LoVo (cell line): ENCODE measurements around the gene ZNF474.
"Not testable (repeated sequence)": the region's sequence is repeated elsewhere in the genome, so short reads cannot be mapped to it uniquely, and the experiment has no call there.

Experiments
- DNase-seq: peaks from one replicate; pipeline ENCODE4 v3.0.0-alpha.2; 2016; ENCODE audit warnings: low spot score

ZNF474 gene

DNA sequence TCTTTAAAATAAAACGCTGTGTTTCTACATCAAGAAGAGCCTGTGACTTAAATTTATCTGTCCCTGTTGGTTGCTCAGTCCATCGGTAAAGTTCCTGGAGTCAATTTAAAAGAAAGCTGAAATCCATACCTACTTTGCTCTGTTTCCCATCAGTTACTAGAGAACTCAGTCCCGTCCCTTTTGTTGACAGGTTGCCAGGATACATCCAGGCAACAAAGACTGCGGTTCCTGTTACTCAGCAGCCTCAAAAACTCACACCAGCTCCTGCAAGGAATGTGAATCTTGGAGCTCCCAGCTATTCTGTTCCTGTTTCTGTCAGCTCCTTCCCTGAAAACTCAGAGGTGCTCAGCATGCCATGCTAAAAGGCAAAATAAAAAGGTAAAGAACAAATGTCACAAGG is at the start of gene ZNF474:
Gene ZNF474, plus strand, starts transcription at position 241 of the 400 bp plus-strand sequence. CDS start 22,445 bp downstream, outside the sequence.
- DNase-seq: peak; percentile 39

DNA sequence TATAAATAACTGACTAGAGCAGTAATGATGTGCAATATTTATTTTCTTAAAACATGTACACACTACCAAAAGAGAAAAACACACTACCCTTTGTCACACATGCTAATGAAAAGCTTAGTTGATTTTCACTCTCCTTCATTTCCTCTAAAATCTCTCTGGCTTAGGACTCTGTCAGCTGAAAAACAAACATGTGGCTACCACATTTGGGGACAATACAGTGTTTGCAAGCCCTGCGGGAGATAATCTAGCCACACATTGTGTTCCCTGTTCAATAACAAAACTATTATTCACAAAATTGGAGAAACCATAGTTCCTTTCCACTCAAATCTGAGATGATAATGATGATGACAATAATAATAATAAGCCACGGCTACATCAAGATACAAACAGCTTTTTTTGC is 47.8 kb upstream of the ZNF474 start:
- no peak for DNase-seq

DNA sequence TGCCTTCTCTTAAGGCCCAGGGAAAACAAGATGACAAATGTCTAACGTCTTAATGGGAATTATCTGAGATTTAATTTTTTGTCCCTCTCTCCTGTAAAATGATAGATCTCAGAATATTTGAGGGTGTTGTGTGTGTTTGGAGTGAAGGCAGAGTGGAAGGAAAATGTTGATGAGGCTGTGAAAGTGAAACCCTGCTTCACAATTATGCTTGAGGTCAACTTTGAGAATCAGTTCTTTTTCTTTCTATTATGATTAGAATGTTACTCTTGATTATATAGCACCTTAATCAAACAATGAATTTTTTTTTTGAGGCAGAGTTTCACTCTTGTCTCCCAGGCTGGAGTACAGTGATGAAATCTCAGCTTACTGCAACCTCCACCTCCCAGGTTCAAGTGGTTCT is 45.8 kb upstream of the ZNF474 start:
- DNase-seq: no peak

DNA sequence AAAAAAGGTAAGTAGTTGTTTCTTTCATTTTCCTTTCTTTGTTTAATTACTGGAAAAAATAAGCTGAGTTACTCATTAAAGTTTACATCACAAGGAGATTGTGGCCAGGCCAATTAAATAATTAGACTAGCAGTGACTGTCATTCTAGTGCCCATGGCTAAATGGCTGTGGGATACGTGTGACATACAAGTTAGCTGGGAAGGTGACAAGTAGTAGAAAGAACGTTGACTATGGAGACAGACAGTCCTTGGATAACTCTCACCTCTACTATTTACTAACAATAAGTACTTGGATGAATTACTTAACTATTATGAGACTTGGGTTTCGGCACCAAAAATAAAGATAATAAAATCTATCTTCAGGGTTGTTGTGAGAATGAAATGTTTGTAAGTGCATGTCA is 44.3 kb upstream of the ZNF474 start:
- DNase-seq: no peak

DNA sequence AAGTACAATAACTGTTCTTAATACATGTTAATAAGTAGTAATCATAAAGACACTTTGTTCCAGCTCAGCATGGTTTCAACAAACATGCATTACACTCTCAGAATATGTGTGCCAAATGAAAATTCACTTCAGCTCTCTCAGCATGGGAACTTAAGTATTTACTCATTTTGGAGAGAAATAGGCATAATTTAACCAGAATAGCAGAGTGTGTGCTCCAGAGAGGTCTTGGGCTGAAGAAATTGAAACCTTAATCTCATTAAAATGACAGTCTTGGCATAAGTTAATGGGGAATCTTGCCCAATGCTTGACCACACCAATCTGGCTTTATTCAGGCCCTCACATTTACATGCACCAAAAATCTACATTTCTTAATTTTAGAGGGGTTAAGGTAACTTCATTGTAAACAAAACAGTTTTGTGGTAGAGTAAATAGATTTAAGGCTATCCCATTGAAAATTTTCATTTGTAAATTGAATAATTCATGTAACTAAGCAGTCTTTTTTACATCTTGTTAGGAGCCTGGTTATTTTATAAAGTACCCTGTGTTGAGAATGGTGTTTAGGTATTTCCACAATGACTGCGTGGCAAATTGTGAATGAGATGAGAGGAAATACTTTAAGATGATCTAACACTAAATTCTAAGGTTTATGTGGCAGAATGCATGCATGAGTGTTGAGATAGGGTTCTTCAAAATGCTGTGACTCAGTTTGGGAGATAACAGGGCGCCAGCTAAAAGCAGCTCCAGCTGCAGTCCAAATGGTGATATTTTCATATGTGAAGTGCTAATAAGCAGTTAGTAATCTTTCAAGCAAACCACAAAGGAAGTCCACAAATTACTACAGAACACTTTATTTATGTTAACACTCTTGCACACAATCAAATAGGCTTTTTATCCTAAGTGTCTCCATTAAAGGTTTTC is 40.0 kb upstream of the ZNF474 start:
- no peak for DNase-seq

DNA sequence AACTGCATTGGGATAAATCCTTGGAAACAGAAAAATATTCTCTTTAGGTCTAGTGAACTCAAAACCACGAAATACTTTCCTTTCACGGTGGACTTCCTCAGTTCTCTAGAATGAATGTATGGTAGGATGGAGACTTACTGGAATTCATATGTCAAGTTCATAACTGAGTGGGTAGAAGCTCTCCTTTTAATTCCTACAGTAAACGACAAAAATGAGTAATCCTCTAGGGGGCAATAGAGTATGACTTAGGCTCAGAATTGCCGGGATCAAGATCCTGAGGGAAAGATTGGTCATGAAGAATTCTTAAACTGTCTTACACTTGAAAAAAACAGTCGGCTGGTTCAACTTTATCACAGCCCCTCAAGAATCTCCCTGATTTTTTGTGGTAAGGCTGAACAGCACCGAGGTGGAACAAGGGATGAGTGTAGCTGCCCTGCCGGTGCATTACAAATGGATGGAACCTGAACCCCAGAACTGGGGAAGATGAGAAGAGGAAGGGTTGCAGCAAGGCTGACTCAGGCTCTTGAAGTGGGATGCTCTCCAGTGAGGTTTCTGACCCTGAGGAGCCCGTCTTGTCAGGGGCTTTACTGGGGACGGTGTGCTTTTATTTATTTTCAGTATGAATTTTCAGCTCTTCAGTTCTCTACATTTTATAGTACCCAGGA is 37.3 kb upstream of the ZNF474 start:
- peak; percentile 30 for DNase-seq

DNA sequence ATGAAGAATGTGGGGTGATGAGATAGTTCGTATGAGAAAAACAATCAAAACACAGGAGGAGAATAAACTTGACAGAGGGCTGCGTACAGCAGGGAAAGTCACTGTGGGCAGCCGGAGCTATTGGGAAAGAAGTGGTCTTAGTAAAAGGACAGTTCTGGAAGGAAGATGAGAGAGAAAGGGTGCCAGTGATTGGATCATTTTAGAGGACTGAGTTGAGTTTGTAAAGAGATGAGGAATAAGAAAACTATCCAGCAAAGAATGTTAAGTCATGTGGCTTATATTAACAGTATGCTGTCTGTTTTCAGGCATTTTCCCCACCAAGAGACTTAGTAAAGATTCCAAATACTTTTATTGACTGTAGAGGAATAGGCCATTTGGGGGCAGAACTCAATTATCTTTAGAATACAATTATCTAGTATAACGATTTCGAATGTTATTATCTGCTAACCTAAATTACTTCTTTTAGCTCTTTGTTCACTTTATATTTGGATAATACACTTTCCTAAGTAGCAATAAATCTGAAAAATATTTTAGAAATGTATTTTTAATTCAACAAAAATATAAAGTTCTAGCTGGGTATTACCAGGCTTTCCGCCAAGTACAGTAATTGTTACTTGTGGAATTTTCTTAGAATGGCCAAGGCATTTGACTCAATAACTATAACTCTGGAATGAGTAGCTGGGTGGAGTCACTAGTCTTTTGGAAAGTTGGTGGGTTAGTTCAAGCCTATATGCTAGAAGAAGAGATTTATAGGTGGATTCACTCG is 35.7 kb upstream of the ZNF474 start:
- no peak for DNase-seq

DNA sequence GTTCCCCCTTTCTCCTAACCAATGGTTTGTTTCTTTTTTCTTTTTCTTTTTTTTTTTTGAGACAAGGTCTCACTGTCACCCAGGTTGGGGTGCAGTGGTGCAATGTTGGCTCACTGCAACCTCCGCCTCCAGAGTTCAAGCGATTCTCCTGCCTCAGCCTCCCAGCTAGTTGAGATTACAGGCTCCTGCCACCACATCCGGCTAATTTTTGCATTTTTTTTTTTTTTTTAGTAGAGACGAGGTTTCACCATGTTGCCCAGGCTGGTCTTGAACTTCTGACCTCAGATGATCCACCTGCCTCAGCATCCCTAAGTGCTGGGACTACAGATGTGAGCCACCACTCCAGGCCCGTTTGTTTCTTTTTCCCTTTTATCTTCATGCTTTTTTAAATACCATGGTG is 35.1 kb upstream of the ZNF474 start:
- DNase-seq: not testable (repeated sequence)

DNA sequence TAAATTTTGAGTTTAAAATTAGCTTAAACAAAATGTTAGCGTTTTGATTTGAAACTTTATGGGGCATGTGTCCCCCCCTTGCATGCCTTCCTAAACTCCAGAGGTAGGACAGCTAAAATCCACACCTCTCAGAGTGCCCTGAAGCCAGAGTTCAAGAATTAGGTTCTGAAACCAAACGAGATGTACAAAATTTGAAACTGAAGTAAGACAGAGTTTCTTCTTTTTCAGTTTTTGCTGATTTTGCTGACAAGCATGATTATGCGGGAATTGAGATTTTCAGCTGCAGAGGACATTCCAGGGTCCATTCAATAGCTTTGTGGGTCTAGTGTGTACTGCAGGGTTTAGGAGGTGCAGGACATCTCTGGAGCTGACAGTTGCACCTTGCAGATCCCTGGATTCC is 34.2 kb upstream of the ZNF474 start:
- no peak for DNase-seq

DNA sequence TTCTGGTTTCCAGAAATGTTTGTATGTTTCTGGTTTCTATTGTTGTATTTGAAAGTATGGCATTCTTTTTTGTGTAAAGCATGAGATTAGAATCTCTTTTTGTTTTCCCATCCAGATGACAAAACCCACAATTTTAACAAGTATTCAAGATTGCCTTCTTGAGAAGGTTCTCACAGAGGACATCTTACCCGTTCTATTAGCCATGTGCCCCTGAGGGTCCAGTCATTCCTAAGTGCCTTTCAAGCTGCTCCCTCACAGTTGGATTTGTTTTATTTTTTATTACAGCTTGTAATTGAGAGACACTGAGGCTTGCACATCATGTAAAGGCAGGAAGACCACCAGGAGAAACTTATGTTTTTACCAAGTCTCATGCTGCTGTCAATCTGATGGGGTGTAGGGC is 32.0 kb upstream of the ZNF474 start:
- no peak for DNase-seq

DNA sequence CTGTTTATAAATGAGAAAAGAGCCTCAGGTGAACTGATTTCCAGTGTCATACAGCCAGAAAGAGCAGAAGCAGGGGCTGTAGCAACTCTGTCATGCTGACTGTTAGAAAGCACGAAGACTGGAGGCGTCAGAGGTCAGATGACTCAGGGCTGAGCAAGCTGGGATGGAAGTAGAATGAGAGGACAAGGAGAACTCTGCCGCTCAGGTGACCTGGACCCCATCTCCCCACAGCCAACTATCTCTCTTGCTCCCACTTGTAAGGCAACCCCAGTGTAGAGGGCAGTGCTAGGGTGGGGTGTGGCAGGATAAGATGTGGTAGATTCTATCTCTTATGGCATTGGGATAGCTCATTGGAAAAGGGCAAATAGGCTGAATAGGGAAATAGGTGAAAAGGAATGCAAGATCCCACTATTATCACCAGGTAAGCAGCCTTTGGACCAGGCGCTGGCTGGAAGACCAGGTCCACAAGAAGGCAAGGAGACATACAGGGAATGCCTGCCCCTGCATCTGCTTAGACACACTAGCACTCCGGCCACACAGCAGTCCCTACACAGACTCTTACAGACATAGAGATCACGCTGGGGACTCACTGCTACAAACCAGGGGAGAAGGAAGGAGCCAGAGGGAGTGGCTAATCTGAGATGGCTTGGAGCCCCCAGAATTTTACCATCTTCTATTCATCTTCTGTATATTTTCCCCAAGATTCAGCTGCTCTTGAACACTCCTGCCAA is 30.1 kb upstream of the ZNF474 start:
- no peak for DNase-seq

DNA sequence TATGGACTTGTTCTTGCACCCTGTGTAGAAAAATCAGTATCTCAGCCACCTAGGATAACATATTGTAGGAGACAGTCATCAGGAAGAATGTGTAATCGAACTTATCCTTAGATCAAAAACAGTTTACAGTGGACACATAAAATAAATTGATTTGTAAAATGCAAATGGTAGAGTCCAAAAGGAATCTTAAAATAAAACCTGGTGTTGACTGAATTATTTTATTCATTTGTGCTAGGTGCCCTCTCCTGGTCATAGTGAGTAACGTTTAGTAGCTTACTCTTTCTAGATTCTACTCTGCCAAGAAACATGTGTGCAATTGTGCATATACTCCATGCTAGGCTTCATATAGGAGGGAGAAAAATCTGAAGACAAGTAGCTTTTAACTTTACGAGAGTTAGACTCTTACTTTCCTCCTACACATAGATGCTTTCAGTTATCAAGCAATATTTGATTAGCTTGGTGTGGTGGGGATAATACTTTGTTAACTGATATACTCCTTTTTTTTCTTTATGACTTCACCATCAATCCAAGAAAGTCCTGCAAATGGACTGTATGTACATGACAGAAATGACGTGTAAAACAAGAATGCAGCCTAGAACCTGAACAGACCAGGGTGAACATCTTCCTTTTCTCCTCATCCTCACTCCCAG is 27.6 kb upstream of the ZNF474 start:
- DNase-seq: peak; percentile 23

DNA sequence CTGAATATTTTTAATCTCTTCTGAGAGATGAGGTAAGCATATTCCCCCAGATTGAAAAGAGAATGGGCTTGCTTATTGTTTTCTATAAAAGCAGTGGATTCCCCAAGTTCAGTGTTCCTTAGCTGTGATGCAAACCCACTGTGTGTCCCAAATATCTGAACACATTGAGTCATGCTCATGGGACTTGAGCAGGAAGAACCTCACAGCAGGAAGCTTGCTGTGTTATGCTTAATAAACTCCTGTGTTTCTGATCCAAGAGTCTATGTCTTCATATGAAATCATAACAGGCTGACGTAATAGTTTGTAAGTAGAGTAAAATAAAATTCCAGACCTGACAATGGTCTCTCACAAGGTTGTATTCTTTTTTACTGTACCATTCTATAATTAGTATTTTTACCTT is 26.5 kb upstream of the ZNF474 start:
- DNase-seq: peak; percentile 2

DNA sequence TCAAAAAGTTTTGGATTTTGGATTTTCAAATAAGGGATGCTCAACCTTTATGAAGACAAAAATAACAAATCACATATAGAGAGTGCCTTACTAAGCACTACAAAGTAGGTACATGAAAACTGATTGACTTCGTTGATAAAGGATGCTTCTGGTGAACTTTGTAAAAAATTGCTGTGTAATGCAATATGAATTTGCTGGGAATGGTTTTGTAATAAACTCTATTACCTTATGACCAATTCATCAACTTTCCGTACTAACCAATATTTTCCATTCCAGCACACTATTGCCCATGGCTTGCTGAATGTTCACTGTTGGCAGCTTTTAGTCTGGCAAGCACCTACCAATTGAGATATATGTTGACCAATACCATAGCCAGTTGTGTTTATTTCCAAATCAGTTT is 23.4 kb upstream of the ZNF474 start:
- no peak for DNase-seq

DNA sequence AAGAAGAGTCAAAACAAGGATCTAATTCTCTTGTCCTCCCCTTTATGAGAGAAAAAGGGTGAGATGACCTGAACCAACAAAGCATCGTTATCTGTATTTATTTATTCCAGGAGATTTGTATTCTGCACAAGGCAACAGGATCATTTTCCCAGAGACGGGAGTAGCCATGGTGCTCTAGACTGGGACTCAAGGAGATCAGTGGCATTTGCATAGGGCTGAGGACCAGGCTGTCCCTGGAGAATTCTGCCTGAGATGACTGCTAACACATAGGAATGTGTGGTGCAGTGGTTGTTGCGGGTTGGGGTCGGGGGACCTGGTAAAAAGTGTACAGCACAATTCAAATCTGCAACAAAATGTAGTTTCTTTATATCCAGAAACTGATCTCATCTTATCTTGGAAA is 22.3 kb upstream of the ZNF474 start:
- DNase-seq: no peak

DNA sequence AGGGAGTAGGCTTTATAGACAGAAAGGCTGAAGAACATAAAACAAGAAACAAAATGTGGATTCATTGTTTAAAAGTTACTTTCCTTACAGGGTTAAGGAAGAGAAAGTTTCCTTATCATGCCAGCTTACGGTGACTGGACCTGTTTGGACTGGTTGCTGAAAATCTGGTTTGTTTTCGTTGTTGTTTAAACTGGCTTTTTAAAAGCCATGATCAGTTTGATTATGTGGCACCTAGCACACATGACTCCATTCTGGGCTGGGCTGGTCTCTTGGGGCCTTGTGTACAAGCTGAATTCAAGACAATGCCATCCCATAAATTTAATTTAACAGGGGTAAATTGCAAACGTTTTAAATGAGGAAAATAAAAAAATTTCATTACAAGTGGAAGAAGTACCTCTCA is 18.4 kb upstream of the ZNF474 start:
- DNase-seq: no peak

DNA sequence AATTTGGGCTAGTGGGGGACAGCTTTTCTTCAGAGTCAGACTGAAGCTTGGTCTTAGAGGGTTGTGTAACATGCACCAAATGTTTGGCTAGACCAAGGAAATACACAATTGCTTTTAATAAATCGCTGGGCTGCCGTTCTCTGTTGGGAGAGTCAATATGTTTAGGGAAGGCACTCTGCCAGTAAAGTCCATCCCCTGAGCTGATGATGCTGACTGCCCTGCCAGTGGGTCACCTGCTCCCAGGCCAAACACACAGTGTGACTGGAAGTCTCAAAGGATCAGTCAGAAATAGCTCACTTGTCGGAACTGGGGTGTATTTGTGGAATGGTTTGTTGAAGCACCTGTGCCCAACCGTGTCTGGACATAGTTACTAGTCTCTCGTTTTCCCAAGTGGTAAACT is 17.9 kb upstream of the ZNF474 start:
- no peak for DNase-seq

DNA sequence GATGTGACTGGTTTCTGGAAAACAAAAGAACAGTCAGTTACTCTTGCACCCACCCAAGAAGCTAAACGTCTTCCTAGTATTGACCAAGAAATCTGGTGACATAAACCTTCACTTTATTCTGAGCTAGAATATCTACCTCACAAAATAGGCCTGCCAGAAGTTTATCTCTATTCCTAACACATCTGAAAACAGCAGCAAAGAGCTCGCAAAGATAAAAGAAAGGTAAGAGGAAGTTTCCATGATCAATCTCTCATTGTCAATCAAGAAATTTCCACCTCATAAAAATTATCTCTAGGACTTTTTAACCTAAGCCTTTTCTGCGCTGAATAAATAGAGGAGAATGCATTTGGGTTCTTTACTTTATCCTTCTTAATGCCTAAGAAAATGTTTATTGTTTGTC is 17.3 kb upstream of the ZNF474 start:
- no peak for DNase-seq

DNA sequence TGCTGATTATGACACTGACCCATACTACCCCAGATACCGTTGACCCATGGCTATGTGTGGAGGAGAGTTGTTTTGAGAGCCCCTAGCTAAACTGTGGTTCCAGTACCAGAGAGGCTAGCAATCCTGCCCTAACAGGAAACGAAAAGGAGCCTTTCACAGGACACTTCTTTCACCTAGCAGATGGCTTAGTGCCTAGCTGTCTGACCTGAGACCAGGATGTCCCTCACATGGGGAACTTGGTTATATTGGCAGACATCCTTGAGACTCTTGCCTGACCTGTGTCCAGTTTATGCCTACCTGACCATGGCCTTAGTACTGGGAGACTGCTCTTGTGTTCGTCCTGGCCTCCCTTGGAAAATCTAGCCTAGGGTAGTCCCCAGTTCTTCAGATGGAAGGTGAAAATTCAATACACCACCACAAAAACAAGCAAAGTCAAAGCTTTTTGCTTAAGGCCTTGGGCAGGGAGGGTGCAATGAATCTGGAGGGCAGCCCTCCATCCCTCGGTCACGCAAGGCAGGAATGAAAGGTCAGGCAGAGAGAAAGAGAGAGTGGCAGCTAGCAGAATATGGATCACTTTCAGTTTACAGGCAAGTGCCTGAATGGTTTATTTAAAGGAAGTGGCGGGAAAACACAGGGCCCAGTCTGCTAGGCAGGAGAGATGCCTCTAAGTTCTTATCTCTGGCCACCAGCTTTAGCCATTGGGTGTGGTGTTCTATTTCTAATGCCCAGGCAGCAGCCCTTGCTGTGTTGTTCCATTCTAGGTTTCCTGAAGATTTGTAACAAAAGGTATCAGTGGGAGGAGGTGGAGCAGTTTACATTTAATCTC is 16.4 kb upstream of the ZNF474 start:
- no peak for DNase-seq

DNA sequence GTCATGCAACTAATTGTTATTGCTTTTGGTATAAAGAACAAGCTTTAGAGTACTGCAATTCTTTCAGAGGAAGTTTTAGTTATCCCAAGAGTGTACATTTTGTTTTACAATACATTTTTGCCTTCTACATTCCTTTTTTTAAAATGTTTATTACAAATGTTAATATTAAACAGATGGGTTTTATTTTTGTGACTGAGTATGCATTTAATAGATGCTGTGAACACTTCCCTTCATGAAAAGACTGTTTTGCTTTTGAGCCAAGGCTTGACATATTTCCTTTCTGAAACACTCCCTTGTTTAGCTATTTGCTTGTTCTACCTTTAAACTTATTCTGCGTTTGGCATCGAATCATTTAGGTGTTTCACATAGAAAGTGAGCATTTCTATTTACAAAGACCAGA is 14.8 kb upstream of the ZNF474 start:
- DNase-seq: no peak
